ENCODE measurements around the gene HECTD1. TPM values are rescaled to one million over a fixed set of nuclear protein-coding genes. Genes with fewer than 3 reads are reported as not detected.
A peak's percentile ranks its signal among the peaks of the same experiment; 100 is the strongest.

HECTD1 gene
- polyA plus RNA-seq, 1 experiment = 121 TPM

DNA sequence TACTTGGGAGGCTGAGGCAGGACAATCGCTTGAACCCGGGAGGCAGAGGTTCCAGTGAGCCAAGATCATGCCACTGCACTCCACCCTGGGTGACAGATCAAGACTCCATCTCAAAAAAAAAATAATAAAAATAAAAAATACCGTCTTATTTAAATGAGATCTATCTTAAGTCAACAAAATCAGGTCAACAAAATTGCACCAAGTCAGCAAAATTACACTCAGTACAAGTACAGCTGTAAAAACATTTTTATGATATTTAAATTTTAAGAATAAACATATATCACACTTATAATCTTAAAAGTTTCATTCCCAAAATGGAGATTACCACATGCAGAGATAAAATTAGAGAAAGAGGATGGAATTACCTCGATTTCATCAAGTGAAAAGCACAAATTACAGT is 33.2 kb downstream of the HECTD1 start:
- POLR2A ChIA-PET = interaction anchor here (0.6 kb wide), 1 partner anchor 49 kb away, joined by 4 read pairs; no protein-coding TSS in a partner anchor
- CTCF ChIA-PET = no interaction called here
- H3K4me3 ChIP-seq (ENCODE audit: low read depth, low read length) = no peak overlapping the region
- H3K27ac ChIP-seq (ENCODE audit: low read depth, low read length) = no peak overlapping the region
- no peaks in the 10 kb centered on the region for H3K27me3 ChIP-seq (ENCODE audit: control insufficient read depth, insufficient read depth, low read length)
- DNase-seq (ENCODE audit: low read depth, low spot score) = no peak
- TF ChIP-seq, protein P1, sequence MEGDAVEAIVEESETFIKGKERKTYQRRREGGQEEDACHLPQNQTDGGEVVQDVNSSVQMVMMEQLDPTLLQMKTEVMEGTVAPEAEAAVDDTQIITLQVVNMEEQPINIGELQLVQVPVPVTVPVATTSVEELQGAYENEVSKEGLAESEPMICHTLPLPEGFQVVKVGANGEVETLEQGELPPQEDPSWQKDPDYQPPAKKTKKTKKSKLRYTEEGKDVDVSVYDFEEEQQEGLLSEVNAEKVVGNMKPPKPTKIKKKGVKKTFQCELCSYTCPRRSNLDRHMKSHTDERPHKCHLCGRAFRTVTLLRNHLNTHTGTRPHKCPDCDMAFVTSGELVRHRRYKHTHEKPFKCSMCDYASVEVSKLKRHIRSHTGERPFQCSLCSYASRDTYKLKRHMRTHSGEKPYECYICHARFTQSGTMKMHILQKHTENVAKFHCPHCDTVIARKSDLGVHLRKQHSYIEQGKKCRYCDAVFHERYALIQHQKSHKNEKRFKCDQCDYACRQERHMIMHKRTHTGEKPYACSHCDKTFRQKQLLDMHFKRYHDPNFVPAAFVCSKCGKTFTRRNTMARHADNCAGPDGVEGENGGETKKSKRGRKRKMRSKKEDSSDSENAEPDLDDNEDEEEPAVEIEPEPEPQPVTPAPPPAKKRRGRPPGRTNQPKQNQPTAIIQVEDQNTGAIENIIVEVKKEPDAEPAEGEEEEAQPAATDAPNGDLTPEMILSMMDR (IDR thresholded peaks at IDR 0.05; ENCODE audit: low read depth, low read length) = no peak
- no peaks in the 10 kb centered on the region for H3K9me3 ChIP-seq (ENCODE audit: control insufficient read depth, insufficient read depth, low read length)

DNA sequence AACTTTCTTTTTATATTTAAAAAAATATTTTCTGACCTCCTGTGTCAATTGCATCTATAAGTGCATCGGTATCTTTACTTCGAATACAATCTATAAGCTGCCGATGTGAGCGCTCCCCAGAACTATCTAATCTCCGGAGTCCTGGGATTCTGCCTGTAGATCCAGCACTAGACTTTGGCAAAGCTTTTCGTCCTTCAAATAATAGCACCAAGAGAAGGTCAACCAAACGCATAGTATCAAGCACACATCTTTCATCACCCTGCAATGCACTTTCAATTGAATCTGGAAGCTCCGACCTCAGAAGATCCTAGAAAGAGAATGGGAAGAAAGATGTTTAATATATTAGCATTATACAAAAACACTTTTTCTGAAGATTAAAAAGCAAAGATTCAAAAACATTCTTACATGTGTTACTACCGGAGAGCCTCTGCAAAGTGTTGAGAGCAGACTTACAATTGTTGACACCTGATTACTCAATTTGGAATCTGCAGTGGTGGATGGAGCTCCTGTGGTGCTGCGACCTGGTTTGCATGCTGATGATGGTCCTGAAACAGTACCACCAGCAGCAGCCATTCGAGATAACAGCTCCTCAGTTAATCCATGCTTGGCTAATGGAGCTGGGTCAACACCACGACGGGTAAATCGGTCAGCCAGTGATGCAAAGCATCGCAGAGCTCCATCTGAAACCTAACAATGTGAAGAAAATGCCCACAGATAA is 34.3 kb downstream of the HECTD1 start:
- TF ChIP-seq, protein P1 (IDR thresholded peaks at IDR 0.05; ENCODE audit: low read depth, low read length) = no peak
- ChIA-PET CTCF (interaction anchor here (0.6 kb wide), 1 partner anchor 183 kb away, joined by 3 read pairs; no protein-coding TSS in a partner anchor), POLR2A (no interaction called here)
- Histone ChIP-seq H3K4me3 (ENCODE audit: low read depth, low read length) (no peak overlapping the region), H3K9me3 (ENCODE audit: control insufficient read depth, insufficient read depth, low read length) (no peaks in the 10 kb centered on the region), H3K27me3 (ENCODE audit: control insufficient read depth, insufficient read depth, low read length) (no peaks in the 10 kb centered on the region), H3K27ac (ENCODE audit: low read depth, low read length) (no peak overlapping the region)
- DNase-seq (ENCODE audit: low read depth, low spot score) = no peak

DNA sequence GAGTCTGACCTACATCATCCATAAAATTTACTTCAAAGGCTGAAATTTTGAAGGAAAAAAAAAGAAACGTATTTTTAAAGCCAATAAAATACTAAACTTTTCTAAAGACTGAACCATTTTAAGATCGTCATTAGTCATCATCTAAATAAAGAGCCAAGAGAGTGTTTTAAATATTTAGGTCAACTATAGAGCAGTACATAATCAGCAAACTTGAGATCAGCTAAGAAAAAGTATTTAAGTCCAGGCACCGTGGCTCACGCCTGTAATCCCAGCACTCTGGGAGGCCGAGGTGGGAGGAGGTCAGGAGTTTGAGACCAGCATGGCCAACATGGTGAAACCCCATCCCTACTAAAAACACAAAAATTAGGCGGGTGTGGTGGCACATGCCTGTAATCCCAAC is 35.5 kb downstream of the HECTD1 start:
- no peak for DNase-seq (ENCODE audit: low read depth, low spot score)
- Histone ChIP-seq H3K27me3 (ENCODE audit: control insufficient read depth, insufficient read depth, low read length) (no peaks in the 10 kb centered on the region), H3K9me3 (ENCODE audit: control insufficient read depth, insufficient read depth, low read length) (no peaks in the 10 kb centered on the region), H3K27ac (ENCODE audit: low read depth, low read length) (peak overlapping the region; percentile 43), H3K4me3 (ENCODE audit: low read depth, low read length) (no peak overlapping the region)
- CTCF ChIA-PET = no interaction called here
- POLR2A ChIA-PET = no interaction called here
- TF ChIP-seq, protein P1 (IDR thresholded peaks at IDR 0.05; ENCODE audit: low read depth, low read length) = no peak

DNA sequence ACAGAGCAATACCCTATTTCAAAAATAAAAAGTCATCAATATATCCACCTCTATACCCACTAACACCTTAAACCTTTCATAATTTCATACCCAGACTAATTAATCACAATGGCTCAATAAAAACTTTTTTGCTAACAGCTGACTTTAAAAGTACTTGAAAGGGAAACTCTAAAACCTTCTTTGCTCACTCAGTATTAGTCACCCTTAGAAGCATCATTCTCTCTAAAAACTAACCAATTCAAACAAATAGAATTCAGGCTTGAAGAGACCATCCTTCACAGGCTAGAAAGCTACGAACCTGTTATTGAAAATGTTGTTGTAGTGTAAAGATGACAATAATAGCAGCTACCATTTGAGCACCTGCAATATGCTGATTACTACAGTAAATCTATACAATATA is 37.2 kb downstream of the HECTD1 start:
- no peak overlapping the region for H3K4me3 ChIP-seq (ENCODE audit: low read depth, low read length)
- ChIA-PET POLR2A (interaction anchor here (0.6 kb wide), 1 partner anchor 27 kb away, joined by 4 read pairs; no protein-coding TSS in a partner anchor), CTCF (no interaction called here)
- H3K27me3 ChIP-seq (ENCODE audit: control insufficient read depth, insufficient read depth, low read length) = no peaks in the 10 kb centered on the region
- H3K9me3 ChIP-seq (ENCODE audit: control insufficient read depth, insufficient read depth, low read length) = no peaks in the 10 kb centered on the region
- no peak overlapping the region for H3K27ac ChIP-seq (ENCODE audit: low read depth, low read length)
- TF ChIP-seq, protein P1 (IDR thresholded peaks at IDR 0.05; ENCODE audit: low read depth, low read length) = no peak
- DNase-seq (ENCODE audit: low read depth, low spot score) = no peak

DNA sequence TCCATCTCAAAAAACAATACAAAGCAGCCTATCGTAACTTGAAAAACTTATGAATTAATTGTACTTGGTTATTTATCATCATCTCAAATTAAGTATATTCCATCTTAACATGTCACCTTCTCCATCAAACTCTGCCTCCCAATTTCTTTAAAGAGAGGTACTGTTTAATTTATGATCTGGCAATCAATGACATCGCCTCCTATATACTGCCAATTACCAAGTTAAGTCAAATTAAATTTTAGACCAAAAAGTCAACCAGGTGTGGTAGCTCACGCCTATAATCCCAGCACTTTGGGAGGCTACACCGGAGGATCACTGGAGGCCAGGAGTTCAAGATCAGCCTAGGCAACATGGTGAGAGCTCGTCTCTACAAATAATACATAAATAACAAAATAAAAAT is 37.7 kb downstream of the HECTD1 start:
- POLR2A ChIA-PET = interaction anchor here (0.6 kb wide), 1 partner anchor 26 kb away, joined by 4 read pairs; no protein-coding TSS in a partner anchor
- Histone ChIP-seq H3K27me3 (ENCODE audit: control insufficient read depth, insufficient read depth, low read length) (no peaks in the 10 kb centered on the region), H3K4me3 (ENCODE audit: low read depth, low read length) (no peak overlapping the region), H3K27ac (ENCODE audit: low read depth, low read length) (no peak overlapping the region), H3K9me3 (ENCODE audit: control insufficient read depth, insufficient read depth, low read length) (no peaks in the 10 kb centered on the region)
- CTCF ChIA-PET = no interaction called here
- TF ChIP-seq, protein P1 (IDR thresholded peaks at IDR 0.05; ENCODE audit: low read depth, low read length) = no peak
- DNase-seq (ENCODE audit: low read depth, low spot score) = no peak

Measured in AG04450 (cell line).